ENCODE data around the gene MMP15. TPM values are rescaled to one million over a fixed set of nuclear protein-coding genes. Genes with fewer than 3 reads are reported as not detected.

The MMP15 gene
- total RNA-seq, 1 donor from 2014 or later: 69.9 TPM

DNA sequence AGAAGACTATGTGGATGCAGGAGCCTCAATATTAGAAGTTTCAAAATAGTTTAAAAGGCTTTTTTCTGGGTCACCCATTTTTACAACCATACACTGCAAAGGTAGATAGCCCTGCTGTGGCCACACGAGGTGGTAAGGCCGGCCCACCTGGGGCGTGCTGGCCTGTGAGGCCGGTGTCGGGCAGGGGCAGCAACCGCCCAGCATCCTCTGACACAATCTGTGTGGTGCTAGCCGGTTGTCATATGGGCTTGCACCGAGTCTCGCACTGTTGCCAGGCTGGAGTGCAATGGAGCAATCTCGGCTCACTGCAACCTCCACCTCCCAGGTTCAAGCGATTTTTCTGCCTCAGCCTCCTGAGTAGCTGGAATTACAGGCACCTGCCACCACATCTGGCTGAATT, 59.6 kb downstream of the MMP15 start:
- Mint-ChIP-seq H3K27me3 (ENCODE audit: unreplicated experiment) (peaks cover 3% of the 10 kb centered on the region), H3K4me3 (ENCODE audit: unreplicated experiment) (no peak overlapping the region), H3K36me3 (ENCODE audit: unreplicated experiment) (no peaks in the 10 kb centered on the region), H3K27ac (ENCODE audit: unreplicated experiment) (no peak overlapping the region), H3K9me3 (ENCODE audit: unreplicated experiment) (no peaks in the 10 kb centered on the region), H3K4me1 (ENCODE audit: low read depth, unreplicated experiment) (peaks cover 3% of the 10 kb centered on the region)
- TF ChIP-seq CTCF (IDR thresholded peaks at IDR 0.05; ENCODE audit: partially characterized antibody, unreplicated experiment): no peak
- DNase-seq: no peak

- DNase-seq: no peak
- H3K4me1 Mint-ChIP-seq (ENCODE audit: low read depth, unreplicated experiment): peaks cover 3% of the 10 kb centered on the region
- no peaks in the 10 kb centered on the region for H3K36me3 Mint-ChIP-seq (ENCODE audit: unreplicated experiment)
- H3K27ac Mint-ChIP-seq (ENCODE audit: unreplicated experiment): no peak overlapping the region
- no peaks in the 10 kb centered on the region for H3K9me3 Mint-ChIP-seq (ENCODE audit: unreplicated experiment)
- peaks cover 3% of the 10 kb centered on the region for H3K27me3 Mint-ChIP-seq (ENCODE audit: unreplicated experiment)
- no peak for TF ChIP-seq CTCF (IDR thresholded peaks at IDR 0.05; ENCODE audit: partially characterized antibody, unreplicated experiment)
- no peak overlapping the region for H3K4me3 Mint-ChIP-seq (ENCODE audit: unreplicated experiment)
Observed at GRCh38 chr16:58085584-58086251, 60.2 kb downstream of the MMP15 start.

GRCh38 chr16:58086381-58087208, 61.0 kb downstream of the MMP15 start:
- Mint-ChIP-seq H3K36me3 (ENCODE audit: unreplicated experiment) (no peaks in the 10 kb centered on the region), H3K9me3 (ENCODE audit: unreplicated experiment) (no peaks in the 10 kb centered on the region), H3K27me3 (ENCODE audit: unreplicated experiment) (peaks cover 3% of the 10 kb centered on the region), H3K4me1 (ENCODE audit: low read depth, unreplicated experiment) (peaks cover 3% of the 10 kb centered on the region), H3K4me3 (ENCODE audit: unreplicated experiment) (no peak overlapping the region), H3K27ac (ENCODE audit: unreplicated experiment) (no peak overlapping the region)
- DNase-seq: no peak
- TF ChIP-seq CTCF (IDR thresholded peaks at IDR 0.05; ENCODE audit: partially characterized antibody, unreplicated experiment): no peak

DNA sequence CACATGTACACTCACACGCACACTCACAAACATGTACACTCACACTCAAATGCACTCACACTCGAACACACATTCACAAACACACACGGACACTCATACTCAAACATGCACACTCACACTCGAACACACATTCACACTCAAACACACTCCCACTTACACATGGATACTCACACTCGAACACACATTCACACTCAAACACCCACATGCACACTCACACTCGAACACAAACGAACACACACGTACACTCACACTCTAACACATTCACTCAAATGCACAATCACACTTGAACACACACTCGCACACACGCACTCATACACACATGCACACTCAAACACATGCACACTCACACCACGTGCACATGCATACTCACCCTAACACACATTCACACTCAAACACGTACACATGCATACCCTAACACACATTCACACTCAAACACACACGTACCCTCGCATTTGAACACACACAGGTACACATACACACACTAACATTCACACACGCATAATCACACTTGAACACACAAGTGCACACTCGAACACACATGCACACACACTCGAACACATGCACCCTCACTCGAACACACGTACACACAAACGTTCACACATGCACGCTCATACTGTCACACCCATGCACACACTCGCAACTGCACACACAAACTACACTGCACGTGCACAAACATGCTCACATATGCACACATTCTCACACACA, 61.8 kb downstream of the MMP15 start:
- peaks cover 1% of the 10 kb centered on the region for H3K27me3 Mint-ChIP-seq (ENCODE audit: unreplicated experiment)
- H3K27ac Mint-ChIP-seq (ENCODE audit: unreplicated experiment): no peak overlapping the region
- H3K4me3 Mint-ChIP-seq (ENCODE audit: unreplicated experiment): no peak overlapping the region
- H3K36me3 Mint-ChIP-seq (ENCODE audit: unreplicated experiment): no peaks in the 10 kb centered on the region
- TF ChIP-seq CTCF (IDR thresholded peaks at IDR 0.05; ENCODE audit: partially characterized antibody, unreplicated experiment): no peak
- no peaks in the 10 kb centered on the region for H3K9me3 Mint-ChIP-seq (ENCODE audit: unreplicated experiment)
- DNase-seq: no peak
- peaks cover 3% of the 10 kb centered on the region for H3K4me1 Mint-ChIP-seq (ENCODE audit: low read depth, unreplicated experiment)

All from glutamatergic neuron (in vitro differentiated cells).